ENCODE results near the gene BLOC1S2.
"Not testable (repeated sequence)": the region's sequence is repeated elsewhere in the genome, so short reads cannot be mapped to it uniquely, and the experiment has no call there.

Gene BLOC1S2

DNA sequence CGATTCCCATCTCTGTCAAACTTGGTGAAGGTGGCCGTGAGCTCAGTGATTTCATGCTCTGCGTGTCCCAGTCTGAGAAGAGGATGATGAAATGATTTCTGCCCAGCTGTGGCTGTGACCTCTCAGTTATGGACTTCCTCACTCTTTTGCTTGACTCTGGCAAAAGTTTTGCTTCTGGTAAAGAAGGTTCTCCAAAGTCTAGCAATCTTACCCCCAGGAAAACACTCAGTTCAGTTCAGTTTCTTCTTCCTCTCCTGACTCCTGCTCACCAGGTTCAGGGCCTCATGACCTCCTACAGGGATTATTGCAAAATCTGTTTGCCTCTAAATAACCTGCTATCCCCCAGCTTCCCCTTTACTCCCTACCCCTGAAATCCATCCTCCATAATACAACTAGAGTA lies 4.9 kb upstream of the BLOC1S2 start:
- no peak for DNase-seq (ENCODE audit: low read depth in 3 of 3)

DNA sequence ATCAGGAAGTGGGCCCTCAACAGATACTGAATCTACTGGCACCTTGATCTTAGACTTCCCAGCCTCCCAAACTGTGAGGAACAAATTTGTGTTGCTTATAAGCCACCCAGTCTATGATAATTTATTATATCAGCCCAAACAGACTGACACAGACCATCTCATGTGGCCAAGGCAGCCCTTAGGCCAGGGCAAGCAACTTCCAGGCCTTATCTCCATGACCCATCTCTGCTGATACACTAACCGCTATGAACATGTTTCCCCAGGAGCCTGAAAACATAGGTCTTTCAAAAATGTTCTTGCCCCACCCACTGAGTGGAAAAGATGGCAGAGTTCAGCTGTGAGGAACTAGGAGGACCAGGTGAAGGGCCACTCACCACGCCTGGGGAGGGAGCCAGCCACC lies 3.2 kb upstream of the BLOC1S2 start:
- DNase-seq (ENCODE audit: low read depth in 3 of 3), result no peak

DNA sequence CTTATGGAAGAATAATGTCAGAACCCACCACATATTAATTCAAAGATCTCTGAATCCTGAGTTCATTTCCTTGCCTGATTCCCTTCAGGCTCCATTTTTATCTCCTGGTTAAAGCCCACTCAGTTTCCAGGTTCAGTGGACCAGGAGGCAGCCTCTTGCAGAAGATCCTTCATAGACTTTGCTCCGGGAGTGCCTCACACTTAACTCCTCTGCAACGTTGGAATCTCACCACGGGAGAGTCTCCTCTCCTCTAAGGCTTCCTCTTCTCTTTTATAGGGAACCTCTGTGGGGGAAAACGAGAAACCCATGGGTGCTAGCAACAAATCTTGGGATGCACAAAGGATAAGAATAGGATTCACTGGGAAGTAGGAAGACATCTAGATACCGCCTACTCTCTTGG lies 1.7 kb upstream of the BLOC1S2 start:
- no peak for DNase-seq (ENCODE audit: low read depth in 3 of 3)

DNA sequence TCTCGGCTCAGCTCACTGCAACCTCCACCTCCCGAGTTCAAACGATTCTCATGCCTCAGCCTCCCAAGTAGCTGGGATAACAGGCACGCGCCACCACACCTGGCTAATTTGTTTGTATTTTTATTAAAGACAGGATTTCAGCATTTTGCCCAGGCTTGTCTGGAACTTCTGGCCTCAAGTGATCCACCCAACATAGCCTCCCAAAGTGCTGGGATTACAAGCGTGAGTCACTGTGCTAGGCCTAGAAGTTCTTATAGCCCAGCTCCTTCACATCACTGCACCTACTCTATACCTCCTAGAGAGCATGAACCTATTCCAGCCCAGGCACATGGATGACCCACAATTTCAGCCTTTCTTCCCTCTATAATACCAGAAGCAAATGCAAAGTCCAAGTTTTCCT lies 1.3 kb upstream of the BLOC1S2 start:
- DNase-seq (ENCODE audit: low read depth in 3 of 3), result no peak

DNA sequence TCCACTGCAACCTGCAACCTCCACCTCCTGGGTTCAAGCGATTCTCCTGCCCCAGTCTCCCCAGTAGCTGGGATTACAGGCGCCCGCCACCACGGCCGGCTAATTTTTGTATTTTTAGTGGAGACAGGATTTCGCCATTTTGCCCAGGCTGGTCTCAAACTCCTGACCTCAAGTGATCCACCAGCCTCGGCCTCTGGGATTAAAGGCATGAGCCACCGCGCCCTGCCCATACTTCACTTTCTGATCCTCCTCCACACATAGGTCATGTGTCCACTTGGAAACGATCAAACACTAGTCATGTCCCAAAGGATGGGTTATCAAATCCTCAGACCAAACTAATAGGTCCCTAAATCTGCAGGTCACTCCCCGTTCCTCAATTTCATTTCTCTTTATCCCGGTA lies 1.2 kb downstream of the BLOC1S2 start:
- DNase-seq (ENCODE audit: low read depth in 3 of 3), result not testable (repeated sequence)

DNA sequence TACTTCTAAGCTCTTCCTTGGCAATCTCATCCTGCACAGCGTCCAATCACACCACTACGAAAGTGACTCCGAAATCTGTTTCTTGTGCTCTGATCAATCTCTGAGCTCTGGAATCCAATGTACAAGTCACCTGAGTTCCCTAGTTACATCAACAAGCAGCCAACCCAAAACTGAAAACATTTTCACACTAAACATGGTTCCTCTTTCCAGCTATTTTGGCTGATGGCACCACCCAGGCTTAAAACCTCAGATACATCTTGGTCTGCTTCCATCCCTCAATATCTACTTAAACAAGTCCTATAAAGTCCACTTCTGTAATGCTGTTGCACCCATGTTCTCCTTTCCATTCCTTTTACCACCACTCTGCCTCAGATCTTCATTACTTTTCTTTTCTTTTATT lies 3.6 kb downstream of the BLOC1S2 start:
- DNase-seq (ENCODE audit: low read depth in 3 of 3), result no peak

DNA sequence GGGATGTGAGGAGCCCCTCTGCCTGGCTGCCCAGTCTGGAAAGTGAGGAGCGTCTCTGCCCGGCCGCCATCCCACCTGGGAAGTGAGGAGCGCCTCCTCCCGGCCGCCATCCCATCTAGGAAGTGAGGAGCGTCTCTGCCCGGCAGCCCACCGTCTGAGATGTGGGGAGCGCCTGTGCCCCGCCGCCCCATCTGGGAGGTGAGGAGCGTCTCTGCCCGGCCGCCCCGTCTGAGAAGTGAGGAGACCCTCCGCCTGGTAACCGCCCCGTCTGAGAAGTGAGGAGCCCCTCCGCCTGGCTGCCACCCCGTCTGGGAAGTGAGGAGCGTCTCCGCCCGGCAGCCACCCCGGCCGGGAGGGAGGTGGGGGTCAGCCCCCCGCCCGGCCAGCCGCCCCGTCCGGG lies 9.5 kb downstream of the BLOC1S2 start:
- not testable (repeated sequence) for DNase-seq (ENCODE audit: low read depth in 3 of 3)

DNA sequence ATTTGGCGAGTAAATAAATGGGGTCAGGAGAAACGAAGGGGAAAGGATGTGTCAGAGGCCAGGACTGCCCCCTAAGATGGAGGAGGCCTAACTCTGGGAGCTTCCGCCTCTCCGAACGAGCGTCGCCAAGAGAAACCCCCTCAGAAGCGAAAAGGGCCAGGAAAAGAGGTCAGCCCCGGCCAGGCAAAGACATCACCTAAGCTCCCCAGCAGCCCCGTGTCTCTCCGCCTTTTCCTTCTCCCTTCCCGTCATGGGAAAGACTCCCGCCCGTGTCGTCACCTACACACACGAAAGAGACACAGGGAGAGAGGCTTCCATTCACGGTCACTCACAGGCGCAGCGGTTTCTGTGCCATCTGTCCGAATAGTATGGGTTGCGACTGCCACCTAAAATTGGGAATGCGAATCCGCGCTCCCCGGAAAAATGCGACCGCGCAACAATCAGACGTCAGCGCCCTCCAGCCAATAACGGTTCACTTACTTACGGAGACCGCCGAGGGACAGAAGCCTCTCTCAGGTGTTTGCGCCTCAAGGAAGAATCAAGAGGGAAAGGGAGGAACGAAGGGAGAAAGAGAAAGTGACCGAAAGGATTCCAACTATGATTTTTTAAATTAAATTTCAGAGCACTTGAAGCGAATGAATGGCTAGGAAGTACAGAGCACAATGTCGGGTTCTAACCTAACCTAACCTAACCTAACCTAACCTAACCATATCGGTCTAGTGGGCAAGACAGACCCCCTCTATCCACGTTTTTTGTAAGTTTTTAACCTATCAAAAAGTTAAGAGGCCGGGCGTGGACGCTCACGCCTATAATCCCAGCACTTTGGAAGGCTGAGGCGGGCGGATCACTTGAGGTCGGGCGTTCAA lies 19.0 kb downstream of the BLOC1S2 start, which contains the start of gene CWF19L1:
Gene CWF19L1 (minus strand): TSS at position 400 of the 866 bp plus-strand sequence. CDS start 45 bp downstream, at position 355.
- peak; percentile 49 to 70 (median 60) for DNase-seq (ENCODE audit: low read depth in 3 of 3)

- no peak for DNase-seq (ENCODE audit: low read depth in 3 of 3)
Observed at GRCh38 chr10:100265821-100266485, 20.5 kb downstream of the BLOC1S2 start.

DNA sequence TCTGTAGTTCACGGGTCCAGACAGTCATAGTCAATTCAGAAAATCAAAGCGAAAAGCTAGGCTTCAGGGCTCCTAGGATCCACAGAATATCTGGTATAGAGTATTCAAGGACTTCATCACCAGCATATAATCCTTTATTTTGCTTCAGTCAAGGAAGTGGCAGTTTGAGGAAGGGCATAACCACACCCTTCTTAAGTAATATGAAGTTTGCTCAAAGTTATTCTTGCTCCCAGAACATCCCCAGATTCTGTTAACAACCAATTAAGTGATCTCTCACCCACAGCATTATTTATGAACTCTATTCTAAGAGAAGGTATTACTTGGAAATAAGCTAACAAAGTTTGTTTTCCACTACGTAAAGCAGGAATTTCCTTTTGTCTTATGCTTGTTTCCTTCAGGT lies 32.3 kb downstream of the BLOC1S2 start:
- DNase-seq (ENCODE audit: low read depth in 3 of 3), result no peak

- DNase-seq (ENCODE audit: low read depth in 3 of 3), result no peak
Observed at GRCh38 chr10:100253041-100253440, 33.4 kb downstream of the BLOC1S2 start.

GRCh38 chr10:100248820-100249219 lies 37.7 kb downstream of the BLOC1S2 start:
- DNase-seq (ENCODE audit: low read depth in 3 of 3), result no peak

DNA sequence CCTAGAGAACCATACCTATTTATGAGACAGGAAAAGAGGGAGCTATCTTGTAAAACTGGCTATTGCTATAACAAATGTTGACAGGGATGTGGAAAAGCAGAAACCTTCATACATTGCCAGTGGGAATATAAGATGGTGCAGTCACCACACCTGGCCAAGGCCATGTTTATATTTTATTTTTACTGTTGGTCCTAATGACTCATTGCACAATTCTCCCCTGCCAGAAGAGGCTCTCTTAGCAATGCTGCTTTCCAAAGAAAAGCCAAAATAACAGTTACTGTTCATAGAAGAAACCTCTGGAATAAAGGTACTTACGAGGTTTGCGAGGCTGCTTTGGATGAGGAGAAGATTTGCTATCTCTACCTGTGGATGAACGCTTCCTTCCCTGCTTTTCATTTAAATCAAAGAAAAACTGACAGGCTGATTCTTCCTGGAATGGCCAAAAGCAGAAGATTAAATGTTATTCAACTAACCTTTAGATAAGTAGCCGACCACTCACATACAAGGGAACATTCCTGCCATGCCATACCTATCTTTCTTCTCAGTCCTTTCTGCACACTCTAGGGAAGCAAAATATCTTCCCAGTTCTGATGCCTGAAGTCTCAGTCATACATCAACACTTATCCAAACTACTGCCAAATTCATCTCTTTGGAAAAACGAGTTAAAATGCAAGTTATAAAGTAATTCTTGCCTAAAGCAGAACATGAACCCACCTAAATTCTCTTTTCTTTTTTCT lies 40.8 kb downstream of the BLOC1S2 start:
- DNase-seq (ENCODE audit: low read depth in 3 of 3), result no peak

GRCh38 chr10:100239851-100240250 lies 46.6 kb downstream of the BLOC1S2 start:
- no peak for DNase-seq (ENCODE audit: low read depth in 3 of 3)

- no peak for DNase-seq (ENCODE audit: low read depth in 3 of 3)
Observed at GRCh38 chr10:100238429-100238828, 48.1 kb downstream of the BLOC1S2 start.

DNA sequence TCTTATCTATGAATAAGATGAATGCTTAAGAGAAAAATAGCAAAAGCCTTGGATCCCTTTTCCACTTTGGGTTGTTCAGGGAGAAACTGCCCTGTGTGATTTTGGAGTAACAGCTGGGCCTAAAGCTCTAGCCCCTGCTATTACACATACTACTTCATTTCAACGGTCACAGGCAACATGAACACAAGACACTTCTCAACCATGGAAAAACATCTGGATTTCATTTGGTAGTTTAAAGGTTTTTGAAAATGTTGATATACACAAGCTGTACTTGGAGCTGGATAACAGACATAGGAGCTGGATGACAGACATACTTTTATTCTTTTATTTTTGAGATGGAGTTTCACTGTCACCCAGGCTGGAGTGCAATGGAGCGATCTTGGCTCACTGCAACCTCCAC lies 54.4 kb downstream of the BLOC1S2 start:
- DNase-seq (ENCODE audit: low read depth in 3 of 3), result no peak

GRCh38 chr10:100229819-100230422 lies 56.6 kb downstream of the BLOC1S2 start:
- no peak for DNase-seq (ENCODE audit: low read depth in 3 of 3)

DNA sequence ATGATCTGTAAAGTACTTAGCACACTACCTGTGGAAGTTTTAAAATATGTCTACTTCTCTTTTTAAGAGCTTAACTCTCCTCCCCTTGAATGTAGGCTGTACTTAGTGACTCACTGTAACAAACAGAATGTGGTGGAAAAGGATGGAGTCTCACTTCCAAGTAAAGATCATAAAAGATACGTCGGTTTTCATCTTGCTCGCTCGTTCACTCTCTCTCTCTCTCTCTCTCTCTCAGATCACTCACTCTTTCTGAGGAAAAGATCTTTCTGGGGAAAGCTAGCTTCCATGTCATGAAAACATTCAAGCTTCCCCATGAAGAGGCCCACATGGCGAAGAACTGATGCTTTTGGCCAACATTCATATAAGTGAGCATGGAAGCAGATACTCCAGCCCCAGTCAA lies 62.6 kb downstream of the BLOC1S2 start:
- DNase-seq (ENCODE audit: low read depth in 3 of 3), result no peak
